GM12864 (cell line): ENCODE data around the gene SPTBN4.
"Not testable (repeated sequence)": the region's sequence is repeated elsewhere in the genome, so short reads cannot be mapped to it uniquely, and the experiment has no call there.

Experiments used
- DNase-seq: peaks from one replicate; pipeline ENCODE4 v3.0.0-alpha.2; 2011; ENCODE audit warnings: low read depth
- H3K4me3 ChIP-seq: 2 replicates; pipeline ENCODE4 v1.5.1; 2011; ENCODE audit warnings: mild to moderate bottlenecking, low read depth, low read length, control low read depth
- TF ChIP-seq, protein P1 (sequence below): IDR thresholded peaks from 2 replicates; pipeline ENCODE4 v1.5.1; 2011; ENCODE audit warnings: low read depth, mild to moderate bottlenecking, moderate library complexity, low read length, control low read depth, inconsistent platforms; ENCODE audit errors: missing control alignments

SPTBN4 gene

DNA sequence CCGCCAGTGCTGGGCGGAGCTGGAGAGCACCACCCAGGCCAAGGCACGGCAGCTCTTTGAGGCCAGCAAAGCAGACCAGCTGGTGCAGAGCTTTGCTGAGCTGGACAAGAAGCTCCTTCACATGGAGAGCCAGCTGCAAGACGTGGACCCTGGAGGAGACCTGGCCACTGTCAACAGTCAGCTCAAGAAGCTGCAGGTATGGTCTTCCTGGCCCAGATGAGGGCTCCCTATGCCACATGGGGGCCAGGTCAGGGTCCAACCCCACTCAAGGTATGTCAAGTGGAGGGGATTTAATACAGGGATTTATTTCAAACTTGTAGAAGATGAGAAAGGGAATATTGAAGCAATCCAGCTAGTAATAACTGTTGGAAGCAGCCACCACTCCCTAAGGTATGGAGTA, 67.3 kb downstream of the SPTBN4 start:
- no peak overlapping the region for H3K4me3 ChIP-seq
- DNase-seq: no peak
- TF ChIP-seq, protein P1, sequence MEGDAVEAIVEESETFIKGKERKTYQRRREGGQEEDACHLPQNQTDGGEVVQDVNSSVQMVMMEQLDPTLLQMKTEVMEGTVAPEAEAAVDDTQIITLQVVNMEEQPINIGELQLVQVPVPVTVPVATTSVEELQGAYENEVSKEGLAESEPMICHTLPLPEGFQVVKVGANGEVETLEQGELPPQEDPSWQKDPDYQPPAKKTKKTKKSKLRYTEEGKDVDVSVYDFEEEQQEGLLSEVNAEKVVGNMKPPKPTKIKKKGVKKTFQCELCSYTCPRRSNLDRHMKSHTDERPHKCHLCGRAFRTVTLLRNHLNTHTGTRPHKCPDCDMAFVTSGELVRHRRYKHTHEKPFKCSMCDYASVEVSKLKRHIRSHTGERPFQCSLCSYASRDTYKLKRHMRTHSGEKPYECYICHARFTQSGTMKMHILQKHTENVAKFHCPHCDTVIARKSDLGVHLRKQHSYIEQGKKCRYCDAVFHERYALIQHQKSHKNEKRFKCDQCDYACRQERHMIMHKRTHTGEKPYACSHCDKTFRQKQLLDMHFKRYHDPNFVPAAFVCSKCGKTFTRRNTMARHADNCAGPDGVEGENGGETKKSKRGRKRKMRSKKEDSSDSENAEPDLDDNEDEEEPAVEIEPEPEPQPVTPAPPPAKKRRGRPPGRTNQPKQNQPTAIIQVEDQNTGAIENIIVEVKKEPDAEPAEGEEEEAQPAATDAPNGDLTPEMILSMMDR: no peak

DNA sequence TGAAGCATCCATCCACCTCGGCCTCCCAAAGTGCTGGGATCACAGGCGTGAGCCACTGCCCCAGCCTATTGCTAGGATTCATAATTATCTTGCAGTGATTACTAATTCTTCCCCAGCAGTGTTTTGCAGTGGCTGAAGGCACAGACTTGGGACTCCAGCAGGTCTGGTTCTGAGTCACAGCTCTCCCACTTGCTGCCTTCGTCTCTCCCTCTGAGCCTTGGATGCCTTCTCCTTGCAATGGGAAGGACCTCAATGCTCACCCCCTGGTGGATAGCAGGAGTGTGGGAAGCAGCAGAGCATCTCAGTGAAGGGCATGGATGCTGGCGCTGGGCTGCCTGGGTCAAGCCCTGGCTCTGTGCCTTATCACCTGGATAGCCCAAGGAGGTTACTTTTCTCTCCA, 72.3 kb downstream of the SPTBN4 start:
- no peak overlapping the region for H3K4me3 ChIP-seq
- TF ChIP-seq, protein P1: no peak
- DNase-seq: no peak

DNA sequence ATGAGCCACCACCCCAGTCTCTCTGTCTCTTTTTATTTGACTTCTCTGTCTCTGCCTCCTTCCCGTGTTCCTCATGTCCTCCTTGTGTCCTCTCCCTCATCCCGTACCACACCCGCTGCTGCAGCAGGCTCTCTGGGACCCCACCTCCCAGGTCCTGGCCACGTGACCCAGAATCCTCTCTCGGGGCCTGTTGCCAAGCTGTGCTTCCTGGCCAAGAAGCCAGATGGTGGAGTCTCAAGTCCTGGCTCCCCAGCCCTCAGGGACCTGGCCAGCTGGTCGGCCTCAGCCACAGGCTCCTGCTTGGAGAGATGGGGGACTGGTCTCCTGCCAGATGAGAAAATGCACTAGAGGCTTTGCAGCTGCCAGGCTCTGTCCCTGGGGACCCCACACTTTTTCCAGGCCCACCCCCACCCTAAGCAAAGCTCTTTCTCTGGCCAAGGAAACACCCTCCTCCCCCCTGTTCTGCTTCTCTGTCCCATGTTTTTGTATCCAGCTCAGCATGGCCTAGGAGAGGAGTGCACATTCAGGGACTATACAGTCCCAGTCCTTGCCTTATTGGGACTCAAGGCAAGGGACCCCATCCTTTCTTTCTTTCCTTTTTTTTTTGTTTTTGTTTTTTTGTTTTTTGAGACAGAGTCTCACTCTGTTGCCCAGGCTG, 75.5 kb downstream of the SPTBN4 start:
- H3K4me3 ChIP-seq: no peak overlapping the region
- DNase-seq: no peak
- TF ChIP-seq, protein P1: no peak

DNA sequence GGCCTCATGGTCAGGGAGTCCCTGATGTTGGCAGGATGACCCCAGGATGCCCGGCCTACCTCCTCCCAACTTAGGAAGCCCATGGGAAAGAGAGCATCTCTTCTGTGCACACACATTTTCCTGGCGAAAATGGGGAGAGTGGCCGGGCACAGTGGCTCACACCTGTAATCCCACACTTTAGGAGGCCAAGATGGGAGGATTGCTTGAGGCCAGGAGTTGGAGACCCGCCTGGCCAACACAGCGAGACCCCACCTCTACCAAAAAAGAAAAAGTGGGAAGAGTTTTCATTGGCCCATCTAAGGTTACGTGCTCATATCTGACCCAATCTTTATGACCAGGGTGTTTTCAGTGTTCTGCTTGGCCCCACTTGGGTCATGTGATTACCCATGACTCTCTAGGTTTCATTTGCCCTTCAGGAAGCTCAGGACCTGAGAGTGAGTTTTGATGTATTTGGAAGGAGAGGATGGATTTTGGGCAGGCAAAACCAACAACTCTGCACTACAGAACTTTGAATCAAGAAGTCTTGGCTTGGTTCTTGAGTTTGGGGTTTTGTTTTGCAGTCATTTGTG, 76.3 kb downstream of the SPTBN4 start:
- no peak for DNase-seq
- no peak overlapping the region for H3K4me3 ChIP-seq
- TF ChIP-seq, protein P1: no peak

DNA sequence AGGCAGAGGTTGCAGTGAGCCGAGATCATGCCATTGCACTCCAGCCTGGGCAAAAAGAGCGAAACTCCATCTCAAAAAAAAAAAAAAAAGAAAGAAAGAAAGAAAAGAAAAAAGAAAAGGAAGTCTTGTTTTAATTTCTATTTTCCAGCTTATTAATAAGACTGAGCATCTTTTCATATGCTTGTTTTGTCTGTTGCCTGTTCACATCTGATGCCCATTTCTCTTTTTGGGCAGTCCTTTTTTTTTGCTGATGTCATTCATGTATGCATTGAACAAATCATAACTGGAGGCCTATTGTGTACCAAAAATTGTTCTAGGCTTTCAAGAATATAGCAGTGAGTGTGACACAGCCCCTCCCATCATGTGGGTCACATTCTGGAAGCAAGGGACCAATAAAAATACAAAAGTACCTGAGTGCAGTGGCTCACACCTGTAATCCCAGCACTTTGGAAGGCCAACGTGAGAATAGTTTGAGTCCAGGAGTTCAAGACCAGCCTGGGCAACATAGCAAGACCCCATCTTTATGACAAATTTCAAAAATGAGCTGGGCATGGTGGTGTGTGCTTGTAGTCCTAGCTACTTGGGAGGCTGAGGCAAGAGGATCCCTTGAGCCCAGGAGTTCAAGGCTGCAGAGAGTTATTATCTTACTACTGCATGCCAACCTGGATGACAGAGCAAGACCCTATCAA, 79.5 kb downstream of the SPTBN4 start:
- not testable (repeated sequence) for H3K4me3 ChIP-seq

DNA sequence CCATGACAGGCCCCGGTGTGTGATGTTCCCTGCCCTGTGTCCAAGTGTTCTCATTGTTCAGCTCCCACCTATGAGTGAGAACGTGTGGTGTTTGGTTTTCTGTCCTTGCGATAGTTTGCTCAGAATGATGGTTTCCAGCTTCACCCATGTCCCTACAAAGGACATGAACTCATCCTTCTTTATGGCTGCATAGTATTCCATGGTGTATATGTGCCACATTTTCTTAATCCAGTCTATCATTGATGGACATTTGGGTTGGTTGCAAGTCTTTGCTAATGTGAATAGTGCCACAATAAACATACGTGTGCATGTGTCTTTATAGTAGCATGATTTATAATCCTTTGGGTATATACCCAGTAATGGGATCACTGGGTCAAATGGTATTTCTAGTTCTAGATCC, 80.4 kb downstream of the SPTBN4 start:
- not testable (repeated sequence) for H3K4me3 ChIP-seq, DNase-seq

More for the DNA sequence above, 79.5 kb downstream of the SPTBN4 start:
- DNase-seq: not testable (repeated sequence)

DNA sequence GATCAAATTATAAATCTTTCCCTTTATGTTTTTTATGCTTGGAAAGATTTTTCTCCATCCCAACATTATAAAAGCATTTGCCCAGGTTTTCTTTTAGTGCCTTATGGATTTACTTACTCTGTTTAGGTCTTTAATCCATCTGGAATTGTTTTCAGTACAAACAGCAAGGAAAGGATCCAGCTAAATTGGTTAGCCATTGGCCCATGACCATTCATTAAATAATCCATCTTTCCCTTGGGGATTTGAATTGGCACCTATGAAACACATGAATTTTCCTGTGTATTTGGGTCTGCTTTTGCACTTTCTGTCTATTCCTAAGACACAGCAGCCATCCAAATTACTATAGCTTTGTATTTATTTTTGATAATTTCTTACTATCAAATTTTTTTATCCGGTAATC, 81.0 kb downstream of the SPTBN4 start:
- no peak for DNase-seq
- H3K4me3 ChIP-seq: no peak overlapping the region
- TF ChIP-seq, protein P1: no peak
